LNCAP (cell line): ENCODE measurements around the gene ISOC2.

Source experiments
- CTCF ChIP-seq: fragments of 450-650 bp; IDR thresholded peaks from 2 replicates; pipeline ENCODE4 v1.5.1; 2017; ENCODE audit warnings: mild to moderate bottlenecking

ISOC2 gene

GRCh38 chr19:55447421-55448174 is 13.8 kb downstream of the ISOC2 start:
- TF ChIP-seq CTCF = no peak

- TF ChIP-seq CTCF = no peak
Measured at GRCh38 chr19:55446060-55446459, 15.4 kb downstream of the ISOC2 start.

- no peak for TF ChIP-seq CTCF
Measured at GRCh38 chr19:55444646-55445045, 16.8 kb downstream of the ISOC2 start.

- no peak for TF ChIP-seq CTCF
Measured at GRCh38 chr19:55443824-55444480, 17.5 kb downstream of the ISOC2 start.

GRCh38 chr19:55443045-55443823 is 18.2 kb downstream of the ISOC2 start, which contains the start of gene SHISA7:
Gene SHISA7, minus strand, starts transcription at chr19:55443300. Its CDS starts 437 bp downstream, at chr19:55442863.
- no peak for TF ChIP-seq CTCF

- no peak for TF ChIP-seq CTCF
Measured at GRCh38 chr19:55442372-55442961, 19.0 kb downstream of the ISOC2 start.

GRCh38 chr19:55441692-55442321 is 19.6 kb downstream of the ISOC2 start:
- no peak for TF ChIP-seq CTCF
